Omental fat pad (tissue), 4 donors: ENCODE measurements around the gene AGAP1. TPM values are rescaled to one million over a fixed set of nuclear protein-coding genes. Genes with fewer than 3 reads are reported as not detected.

ENCODE experiments used
- ATAC-seq: fragments of 150-250 bp; one replicate; pipeline ENCODE4 v1.9.1; 2016; ENCODE audit warnings: mild to moderate bottlenecking, moderate library complexity; ENCODE audit not compliant: low FRiP score
- DNase-seq: peaks from one replicate; pipeline ENCODE4 v3.0.0-alpha.2; 2019; ENCODE audit warnings: low spot score
- total RNA-seq, 4 donors: library from RNA; depleted of rRNA; stranded (reverse); fragments of >200 nt; gene quantifications; one replicate each; pipeline ENCODE4 v1.1.0, GENCODE V29; 2016
- TF ChIP-seq, protein P1 (sequence below), 3 donors: fragments of 450-650 bp; IDR thresholded peaks; one replicate each; pipeline ENCODE4 v1.5.1; 2016 to 2017; ENCODE audit warnings: antibody characterized with exemption in 3 of 3, mild to moderate bottlenecking in 3 of 3, moderate library complexity in 2 of 3

AGAP1 gene
- total RNA-seq, 4 donors from 2014 or later = 15.5 to 24.3 (median 16.2) TPM

DNA sequence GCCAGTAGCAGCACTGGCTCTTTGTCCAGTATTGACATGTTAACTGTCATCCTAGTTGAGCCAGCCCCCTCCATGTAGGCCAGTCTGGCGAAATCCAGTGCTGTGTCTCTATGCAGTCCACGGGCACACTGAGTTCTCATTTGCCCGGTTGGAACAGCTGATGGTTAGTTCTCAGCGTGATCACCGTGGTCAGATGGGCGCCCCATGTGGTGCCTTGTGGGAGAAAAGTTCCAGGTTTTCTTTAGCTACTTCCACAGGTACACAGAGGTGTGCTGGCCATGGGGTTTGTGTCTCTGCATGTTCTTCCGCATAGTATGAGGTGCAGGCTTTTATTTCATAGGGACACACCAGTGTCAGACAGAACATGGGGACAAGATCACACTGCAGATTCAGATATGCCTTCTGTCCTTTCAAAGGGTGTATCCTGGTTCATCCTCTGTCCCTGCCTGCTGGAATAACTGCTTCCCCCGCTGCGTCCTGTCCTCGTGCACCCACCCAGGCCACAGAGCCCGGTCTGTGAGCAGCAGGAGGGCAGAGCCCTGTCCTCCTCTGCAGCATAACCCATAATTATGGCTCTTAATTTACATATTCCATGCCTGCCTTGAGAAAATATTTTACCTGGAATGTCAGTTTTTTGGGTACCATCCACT, 340.3 kb downstream of the AGAP1 start:
- DNase-seq = no peak
- TF ChIP-seq, protein P1, sequence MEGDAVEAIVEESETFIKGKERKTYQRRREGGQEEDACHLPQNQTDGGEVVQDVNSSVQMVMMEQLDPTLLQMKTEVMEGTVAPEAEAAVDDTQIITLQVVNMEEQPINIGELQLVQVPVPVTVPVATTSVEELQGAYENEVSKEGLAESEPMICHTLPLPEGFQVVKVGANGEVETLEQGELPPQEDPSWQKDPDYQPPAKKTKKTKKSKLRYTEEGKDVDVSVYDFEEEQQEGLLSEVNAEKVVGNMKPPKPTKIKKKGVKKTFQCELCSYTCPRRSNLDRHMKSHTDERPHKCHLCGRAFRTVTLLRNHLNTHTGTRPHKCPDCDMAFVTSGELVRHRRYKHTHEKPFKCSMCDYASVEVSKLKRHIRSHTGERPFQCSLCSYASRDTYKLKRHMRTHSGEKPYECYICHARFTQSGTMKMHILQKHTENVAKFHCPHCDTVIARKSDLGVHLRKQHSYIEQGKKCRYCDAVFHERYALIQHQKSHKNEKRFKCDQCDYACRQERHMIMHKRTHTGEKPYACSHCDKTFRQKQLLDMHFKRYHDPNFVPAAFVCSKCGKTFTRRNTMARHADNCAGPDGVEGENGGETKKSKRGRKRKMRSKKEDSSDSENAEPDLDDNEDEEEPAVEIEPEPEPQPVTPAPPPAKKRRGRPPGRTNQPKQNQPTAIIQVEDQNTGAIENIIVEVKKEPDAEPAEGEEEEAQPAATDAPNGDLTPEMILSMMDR (IDR thresholded peaks at IDR 0.05) = no peak
- no peak for ATAC-seq

DNA sequence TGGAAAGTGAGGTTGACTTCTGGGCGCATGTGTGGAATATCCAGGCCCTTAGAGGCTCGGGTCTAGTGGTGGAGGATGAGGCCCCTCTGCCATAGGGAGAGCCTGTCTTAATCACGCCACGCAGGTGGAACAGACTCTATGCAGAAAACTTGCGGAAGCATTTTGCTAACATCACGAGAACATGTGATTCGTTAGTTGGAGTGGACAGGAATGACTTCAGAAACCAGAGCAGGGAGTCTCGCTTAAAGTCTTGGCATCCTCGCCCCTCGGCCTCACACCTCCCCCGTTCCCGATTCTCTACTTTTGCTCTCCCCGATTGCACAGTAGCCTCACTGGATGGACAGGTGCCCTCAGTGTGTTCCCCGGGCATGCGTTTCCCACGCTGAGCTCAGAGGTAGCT, 340.9 kb downstream of the AGAP1 start:
- ATAC-seq = no peak
- DNase-seq = no peak
- TF ChIP-seq, protein P1 (IDR thresholded peaks at IDR 0.05) = no peak

DNA sequence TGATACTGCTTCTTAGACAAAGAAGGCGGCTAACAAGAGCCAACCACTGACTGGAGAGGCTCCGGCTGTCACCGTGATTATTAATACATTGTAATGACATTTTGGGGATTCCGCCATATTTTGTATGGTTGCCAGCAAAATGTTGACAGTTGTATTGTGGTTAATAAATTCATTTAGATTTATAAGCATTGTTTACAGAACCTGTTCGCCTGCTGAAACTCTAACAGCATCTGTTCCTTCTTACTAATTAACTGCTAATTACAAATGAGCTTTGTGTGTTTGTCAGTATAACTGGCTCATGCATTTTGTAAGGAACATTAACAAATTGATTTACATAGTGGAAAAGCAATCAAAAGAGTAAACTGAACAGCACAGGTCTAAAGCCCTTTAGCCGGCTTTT, 342.0 kb downstream of the AGAP1 start:
- TF ChIP-seq, protein P1 (IDR thresholded peaks at IDR 0.05) = no peak
- no peak for DNase-seq

DNA sequence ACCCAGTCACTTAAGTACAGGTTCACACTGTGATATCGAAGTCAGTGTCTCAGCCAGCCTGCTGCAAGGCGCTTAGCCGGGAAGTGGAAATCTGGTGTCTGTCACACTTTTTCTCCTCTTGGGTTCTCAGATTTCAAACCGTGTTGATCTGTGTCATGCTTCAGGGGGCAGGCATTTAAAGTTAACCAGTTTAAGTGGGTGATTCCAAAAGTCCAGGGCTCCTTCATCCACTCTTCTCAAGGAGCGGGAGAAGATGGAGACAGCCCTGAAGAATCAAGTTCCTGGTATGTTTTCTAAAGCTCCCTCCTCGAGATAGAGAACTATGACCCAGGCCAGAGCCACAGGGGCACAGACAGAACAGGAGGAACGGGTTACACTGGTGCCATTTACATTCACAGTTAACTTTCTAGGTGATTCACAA, 342.7 kb downstream of the AGAP1 start:
- TF ChIP-seq, protein P1 (IDR thresholded peaks at IDR 0.05) = no peak
- ATAC-seq (no peak), DNase-seq (no peak)

More for the DNA sequence above, 342.0 kb downstream of the AGAP1 start:
- ATAC-seq = no peak

DNA sequence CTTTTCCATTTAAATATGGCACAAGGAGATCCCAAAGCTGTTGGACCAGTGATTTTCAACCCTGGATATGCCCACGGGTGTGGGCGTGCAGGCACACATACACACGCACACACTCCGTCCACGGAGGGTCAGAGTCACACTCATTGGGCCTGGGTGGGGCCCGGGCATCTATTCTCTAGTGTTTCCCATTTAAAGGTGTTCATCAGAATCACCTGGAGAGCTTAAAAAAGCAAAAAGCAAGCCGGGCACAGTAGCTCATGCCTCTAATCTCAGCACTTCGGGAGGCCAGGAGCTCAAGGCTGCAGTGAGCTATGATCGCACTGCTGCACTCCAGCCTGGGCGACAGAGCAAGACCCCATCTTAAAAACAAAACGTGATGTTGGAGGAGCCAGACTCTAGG, 345.4 kb downstream of the AGAP1 start:
- DNase-seq (no peak), ATAC-seq (no peak)
- TF ChIP-seq, protein P1 (IDR thresholded peaks at IDR 0.05) = no peak

DNA sequence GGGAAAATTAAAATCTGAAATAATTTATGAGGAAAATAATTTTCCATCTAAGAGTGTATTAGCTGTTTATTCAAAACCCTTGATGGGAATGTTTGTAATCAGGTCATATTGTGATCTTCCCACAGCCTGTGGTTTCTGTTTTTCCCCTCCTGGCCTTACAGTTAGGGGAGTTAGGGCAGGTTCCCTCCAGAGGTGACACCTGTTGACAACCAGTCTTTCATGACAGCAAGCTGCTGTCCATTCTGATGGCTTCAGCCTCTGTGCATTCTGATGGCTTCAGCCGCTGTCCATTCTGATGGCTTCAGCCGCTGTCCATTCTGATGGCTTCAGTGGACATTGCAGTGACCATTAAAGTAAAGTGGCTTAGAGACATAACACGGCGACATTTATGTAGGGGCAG, 346.1 kb downstream of the AGAP1 start:
- no peak for DNase-seq
- TF ChIP-seq, protein P1 (IDR thresholded peaks at IDR 0.05) = no peak
- ATAC-seq = no peak

DNA sequence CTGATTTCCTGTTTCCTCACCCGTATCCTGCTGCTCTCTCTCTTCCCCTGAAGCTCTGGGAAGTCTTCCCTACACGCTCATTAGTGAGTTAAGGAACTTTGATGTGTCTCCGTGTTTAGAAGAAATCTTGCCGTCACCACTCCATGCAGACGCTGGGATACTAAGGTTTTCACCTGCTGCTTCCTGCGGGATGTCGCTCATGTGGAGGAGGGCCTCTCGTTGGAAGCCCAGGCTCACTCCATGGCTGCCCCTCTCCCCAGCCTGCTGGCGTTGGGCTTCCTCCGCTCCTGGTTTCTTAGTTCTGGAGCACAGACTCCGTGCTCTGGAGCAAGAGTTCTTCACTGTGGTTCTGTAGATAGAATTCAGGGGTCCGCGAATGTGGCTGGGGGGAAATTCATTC, 348.0 kb downstream of the AGAP1 start:
- ATAC-seq (no peak), DNase-seq (no peak)
- TF ChIP-seq, protein P1 (IDR thresholded peaks at IDR 0.05) = no peak
